Neuronal stem cell (in vitro differentiated cells): ENCODE results near the gene ARHGAP24.

ENCODE experiments used
- DNase-seq: peaks from one replicate; pipeline ENCODE4 v3.0.0-alpha.2; 2013; ENCODE audit warnings: low spot score
- H2AFZ ChIP-seq: one replicate; pipeline ENCODE4 v1.6.1; 2013; ENCODE audit warnings: mild to moderate bottlenecking, low read length, inconsistent platforms
- H2AK5ac ChIP-seq: 2 replicates; pipeline ENCODE4 v1.6.1; 2013; ENCODE audit warnings: low read depth, mild to moderate bottlenecking, inconsistent platforms, low read length, moderate library complexity, mixed read lengths
- H2BK120ac ChIP-seq: 2 replicates; pipeline ENCODE4 v1.6.1; 2013; ENCODE audit warnings: low read depth, mild to moderate bottlenecking, inconsistent platforms, low read length, moderate library complexity, mixed read lengths
- H2BK12ac ChIP-seq: one replicate; pipeline ENCODE4 v1.6.1; 2013; ENCODE audit warnings: low read length, inconsistent platforms
- H2BK15ac ChIP-seq: 2 replicates; pipeline ENCODE4 v1.6.1; 2013; ENCODE audit warnings: mild to moderate bottlenecking, low read length, inconsistent platforms, mixed read lengths
- H2BK5ac ChIP-seq: one replicate; pipeline ENCODE4 v1.6.1; 2013; ENCODE audit warnings: inconsistent platforms, mild to moderate bottlenecking, low read length, moderate library complexity
- H3K14ac ChIP-seq: one replicate; pipeline ENCODE4 v1.6.1; 2013; ENCODE audit warnings: low read length, inconsistent platforms
- H3K18ac ChIP-seq: 2 replicates; pipeline ENCODE4 v1.6.1; 2013; ENCODE audit warnings: low read length, inconsistent platforms
- H3K23ac ChIP-seq: 2 replicates; pipeline ENCODE4 v1.6.1; 2013; ENCODE audit warnings: low read depth, mild to moderate bottlenecking, mixed read lengths, low read length, inconsistent platforms; ENCODE audit not compliant: poor library complexity
- H3K27ac ChIP-seq: replicated peaks from 3 replicates; pipeline ENCODE4 v1.5.1; 2013; ENCODE audit warnings: low read length, inconsistent platforms
- H3K27me3 ChIP-seq, 3 experiments: 2 replicates each; pipeline ENCODE4 v1.6.1; 2013; ENCODE audit warnings: low read length in 3 of 3, mild to moderate bottlenecking in 2 of 3, inconsistent platforms in 1 of 3, low read depth in 1 of 3, mixed read lengths in 1 of 3, moderate library complexity in 1 of 3; ENCODE audit not compliant: control insufficient read depth in 3 of 3, insufficient read depth in 3 of 3
- H3K36me3 ChIP-seq, 2 donors: replicated peaks in 1 of 2; 2 replicates each; pipeline ENCODE4 v1.6.1; 2013; ENCODE audit warnings: low read length in 2 of 2; ENCODE audit not compliant: control insufficient read depth in 2 of 2, insufficient read depth in 2 of 2
- H3K4ac ChIP-seq: 2 replicates; pipeline ENCODE4 v1.6.1; 2013; ENCODE audit warnings: inconsistent platforms, mild to moderate bottlenecking, low read length, moderate library complexity
- H3K4me1 ChIP-seq, 2 donors: 1 replicate in 1 of 2; 2 replicates in 1 of 2; pipeline ENCODE4 v1.6.1; 2013; ENCODE audit warnings: low read length in 2 of 2, low read depth in 1 of 2; ENCODE audit not compliant: control insufficient read depth in 2 of 2, insufficient read depth in 1 of 2
- H3K4me2 ChIP-seq: one replicate; pipeline ENCODE4 v1.6.1; 2013; ENCODE audit warnings: mild to moderate bottlenecking, low read length, inconsistent platforms; ENCODE audit not compliant: insufficient read depth, poor library complexity, severe bottlenecking
- H3K4me3 ChIP-seq, 2 donors: 2 replicates each; pipeline ENCODE4 v1.5.1; 2013; ENCODE audit warnings: low read length in 2 of 2, mild to moderate bottlenecking in 2 of 2, inconsistent platforms in 1 of 2, moderate library complexity in 1 of 2
- H3K79me1 ChIP-seq: one replicate; pipeline ENCODE4 v1.6.1; 2013; ENCODE audit warnings: low read depth, mild to moderate bottlenecking, inconsistent platforms, low read length, moderate library complexity
- H3K9ac ChIP-seq: one replicate; pipeline ENCODE4 v1.6.1; 2013; ENCODE audit warnings: mild to moderate bottlenecking, low read depth, low read length, inconsistent platforms; ENCODE audit not compliant: poor library complexity
- H3K9me3 ChIP-seq, 2 donors: replicated peaks in 1 of 2; 2 replicates each; pipeline versions ENCODE3 to v1.6.1; 2013; ENCODE audit warnings: low read length in 2 of 2, mild to moderate bottlenecking in 2 of 2, inconsistent platforms in 1 of 2, low read depth in 1 of 2, mixed read lengths in 1 of 2, moderate library complexity in 1 of 2; ENCODE audit not compliant: control insufficient read depth in 2 of 2, insufficient read depth in 1 of 2
- H4K8ac ChIP-seq: one replicate; pipeline ENCODE4 v1.6.1; 2013; ENCODE audit warnings: low read depth, mild to moderate bottlenecking, inconsistent platforms, low read length, moderate library complexity
- H4K91ac ChIP-seq: one replicate; pipeline ENCODE4 v1.6.1; 2013; ENCODE audit warnings: low read length, low read depth, mild to moderate bottlenecking, inconsistent platforms; ENCODE audit not compliant: poor library complexity
- WGBS, 2 donors: extraction: QIAGEN DNeasy Blood & Tissue Kit; methylation state at CpG; one replicate each; pipeline ENCODE4 v1.1.7; 2013; ENCODE audit warnings: missing lambda C conversion rate in 2 of 2, mixed read lengths in 1 of 2; ENCODE audit not compliant: insufficient read length in 2 of 2, insufficient replicate concordance in 1 of 2; ENCODE audit errors: extremely low coverage in 2 of 2; 5-methylcytosine and 5-hydroxymethylcytosine counted together

ARHGAP24 gene

DNA sequence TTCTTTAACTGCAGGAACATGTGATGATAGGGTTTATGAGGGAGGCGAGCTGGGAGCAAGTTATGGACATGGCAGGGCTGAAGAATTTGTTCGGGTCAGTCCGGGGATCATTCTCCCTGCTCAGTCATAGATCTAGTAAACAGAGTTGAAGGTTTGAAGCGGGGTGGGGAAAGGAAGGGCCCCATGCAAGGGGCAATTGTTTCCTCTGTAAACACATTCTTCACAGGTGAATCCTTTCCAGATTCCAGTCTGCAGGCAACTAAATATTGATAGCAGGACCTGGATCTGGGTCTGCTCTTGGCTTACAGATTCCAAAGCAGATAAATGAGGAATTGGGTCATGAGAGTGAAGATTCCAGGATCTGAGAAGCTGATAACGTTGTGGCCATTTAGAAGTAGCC is 44.3 kb upstream of the ARHGAP24 start:
- Histone ChIP-seq H3K9ac (no peak overlapping the region), H3K4me1 (peaks cover 0 to 4% of the 10 kb centered on the region in 2 donors), H3K27me3 (peaks cover 0 to 2% (median 0%) of the 10 kb centered on the region in 3 experiments), H3K14ac (no peak overlapping the region), H3K23ac (no peak overlapping the region), H4K91ac (no peak overlapping the region), H3K18ac (no peak overlapping the region), H3K36me3 (no peaks in the 10 kb centered on the region), H3K4ac (no peak overlapping the region), H2BK5ac (no peak overlapping the region), H3K9me3 (no peaks in the 10 kb centered on the region), H2AFZ (no peak overlapping the region), H2BK15ac (no peak overlapping the region), H4K8ac (no peak overlapping the region), H2AK5ac (no peak overlapping the region), H2BK120ac (no peak overlapping the region), H3K79me1 (no peaks in the 10 kb centered on the region), H3K27ac (no peak overlapping the region), H2BK12ac (no peak overlapping the region), H3K4me2 (no peak overlapping the region), H3K4me3 (no peak overlapping the region)
- no peak for DNase-seq
- no CpG with 5 or more reads among the region's 5 CpGs for WGBS, 2 donors

DNA sequence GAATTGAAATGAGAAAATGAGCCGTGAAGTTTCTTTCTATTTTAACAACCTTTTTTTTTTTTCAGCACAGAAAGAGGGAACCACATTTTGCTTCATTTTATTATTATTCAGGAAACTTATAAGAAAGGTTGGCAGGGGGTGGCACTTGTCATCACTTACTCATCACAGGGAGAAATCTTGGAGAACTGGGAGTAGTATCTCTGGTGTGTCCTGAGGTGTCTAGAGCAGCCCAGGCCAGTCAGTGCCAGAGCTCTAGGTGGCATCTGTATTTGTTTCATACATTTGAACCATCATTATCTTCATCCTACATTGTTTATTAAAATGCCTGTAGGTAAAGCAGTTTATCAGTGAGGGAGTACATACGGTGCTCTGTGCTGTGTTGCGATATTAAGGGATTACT is 43.8 kb upstream of the ARHGAP24 start:
- H3K14ac ChIP-seq: no peak overlapping the region
- H3K27ac ChIP-seq: no peak overlapping the region
- H3K4ac ChIP-seq: no peak overlapping the region
- DNase-seq: no peak
- no peak overlapping the region for H4K91ac ChIP-seq
- no peak overlapping the region for H2BK5ac ChIP-seq
- no peak overlapping the region for H2AK5ac ChIP-seq
- H2AFZ ChIP-seq: no peak overlapping the region
- H3K9me3 ChIP-seq: no peaks in the 10 kb centered on the region
- no peak overlapping the region for H2BK15ac ChIP-seq
- no peaks in the 10 kb centered on the region for H3K36me3 ChIP-seq
- H3K23ac ChIP-seq: no peak overlapping the region
- H3K4me3 ChIP-seq: no peak overlapping the region
- no peaks in the 10 kb centered on the region for H3K79me1 ChIP-seq
- H3K4me2 ChIP-seq: no peak overlapping the region
- H3K27me3 ChIP-seq: peaks cover 0 to 2% (median 0%) of the 10 kb centered on the region in 3 experiments
- no peak overlapping the region for H2BK120ac ChIP-seq
- WGBS, 2 donors: no CpG with 5 or more reads among the region's 3 CpGs
- no peak overlapping the region for H3K18ac ChIP-seq
- no peak overlapping the region for H3K9ac ChIP-seq
- peaks cover 0 to 3% of the 10 kb centered on the region in 2 donors for H3K4me1 ChIP-seq
- no peak overlapping the region for H2BK12ac ChIP-seq
- peak overlapping the region; percentile 9 for H4K8ac ChIP-seq

GRCh38 chr4:85431881-85432485 is 43.0 kb upstream of the ARHGAP24 start:
- H2BK15ac ChIP-seq: no peak overlapping the region

DNA sequence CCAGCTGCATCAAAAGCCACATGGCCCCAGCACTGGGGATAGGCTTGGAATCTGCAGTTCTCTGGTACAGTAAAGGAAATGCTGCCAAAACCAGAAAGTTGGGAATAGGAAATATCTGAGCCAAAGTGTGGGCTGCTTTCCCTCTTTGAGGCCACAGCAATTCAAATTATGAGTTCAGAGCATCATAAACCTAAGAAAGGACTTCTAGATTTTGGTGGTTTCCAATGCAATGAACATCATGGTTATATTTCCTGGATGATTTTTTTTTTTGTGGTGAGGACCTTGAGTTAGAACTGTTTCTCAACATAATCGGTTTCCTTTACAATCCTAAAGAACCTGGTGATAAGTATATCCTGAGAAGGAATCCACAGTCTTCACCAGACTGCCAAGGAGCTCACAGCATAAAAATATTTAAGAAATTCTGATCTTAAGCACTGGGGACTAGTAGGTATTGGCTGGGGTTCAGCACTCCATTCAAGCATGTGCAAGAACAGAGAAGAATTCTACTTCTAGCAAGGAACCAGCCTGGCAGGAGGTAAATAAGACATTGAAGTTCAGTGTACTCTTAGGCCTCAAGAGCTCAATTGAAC is 29.8 kb upstream of the ARHGAP24 start:
- H2AK5ac ChIP-seq: no peak overlapping the region

More at GRCh38 chr4:85431881-85432485, 43.0 kb upstream of the ARHGAP24 start:
- no peak overlapping the region for H2BK5ac ChIP-seq
- no peak overlapping the region for H4K91ac ChIP-seq
- H3K27me3 ChIP-seq: peaks cover 0 to 2% (median 0%) of the 10 kb centered on the region in 3 experiments
- H3K27ac ChIP-seq: no peak overlapping the region
- no peak overlapping the region for H4K8ac ChIP-seq
- H3K9me3 ChIP-seq: no peaks in the 10 kb centered on the region
- no peak for DNase-seq
- no peaks in the 10 kb centered on the region for H3K4me1 ChIP-seq
- H3K4me3 ChIP-seq: no peak overlapping the region
- no peaks in the 10 kb centered on the region for H3K36me3 ChIP-seq
- H3K4me2 ChIP-seq: no peak overlapping the region
- H2BK12ac ChIP-seq: no peak overlapping the region
- no peak overlapping the region for H3K14ac ChIP-seq
- no peak overlapping the region for H2AFZ ChIP-seq
- H3K4ac ChIP-seq: no peak overlapping the region
- no peak overlapping the region for H3K18ac ChIP-seq
- H2AK5ac ChIP-seq: no peak overlapping the region
- H3K79me1 ChIP-seq: no peaks in the 10 kb centered on the region
- H2BK120ac ChIP-seq: no peak overlapping the region
- WGBS, 2 donors: no CpG with 5 or more reads among the region's 1 CpG
- H3K9ac ChIP-seq: no peak overlapping the region
- H3K23ac ChIP-seq: no peak overlapping the region

More for the DNA sequence above, 29.8 kb upstream of the ARHGAP24 start:
- Histone ChIP-seq H3K4ac (no peak overlapping the region), H3K27ac (no peak overlapping the region), H3K27me3 (no peaks in the 10 kb centered on the region), H3K9me3 (no peaks in the 10 kb centered on the region), H2BK15ac (no peak overlapping the region), H2AFZ (no peak overlapping the region), H3K18ac (no peak overlapping the region), H3K4me3 (no peak overlapping the region), H4K91ac (no peak overlapping the region), H3K23ac (no peak overlapping the region), H3K4me2 (no peak overlapping the region), H3K9ac (no peak overlapping the region), H3K14ac (no peak overlapping the region), H3K79me1 (no peaks in the 10 kb centered on the region), H4K8ac (no peak overlapping the region), H3K36me3 (no peaks in the 10 kb centered on the region), H3K4me1 (no peaks in the 10 kb centered on the region), H2BK12ac (no peak overlapping the region), H2BK5ac (no peak overlapping the region), H2BK120ac (no peak overlapping the region)
- WGBS, 2 donors: no CpG with 5 or more reads among the region's 1 CpG
- no peak for DNase-seq
